ENCODE results near the gene KIAA0753.
"Not testable (repeated sequence)": the region's sequence is repeated elsewhere in the genome, so short reads cannot be mapped to it uniquely, and the experiment has no call there.

KIAA0753 gene

GRCh38 chr17:6596081-6596480 lies 44.4 kb downstream of the KIAA0753 start:
- DNase-seq, result no peak

GRCh38 chr17:6593371-6593770 lies 47.1 kb downstream of the KIAA0753 start:
- not testable (repeated sequence) for DNase-seq

- no peak for DNase-seq
These were observed 48.3 kb downstream of the KIAA0753 start for GRCh38 chr17:6592173-6592572.

GRCh38 chr17:6591599-6592158 lies 48.8 kb downstream of the KIAA0753 start:
- no peak for DNase-seq

GRCh38 chr17:6589266-6589946 lies 51.1 kb downstream of the KIAA0753 start:
- no peak for DNase-seq

- no peak for DNase-seq
These were observed 52.3 kb downstream of the KIAA0753 start for GRCh38 chr17:6588165-6588564.

- no peak for DNase-seq
These were observed 53.2 kb downstream of the KIAA0753 start for GRCh38 chr17:6587310-6587709.

GRCh38 chr17:6583411-6583810 lies 57.1 kb downstream of the KIAA0753 start:
- DNase-seq, result no peak

- no peak for DNase-seq
These were observed 59.9 kb downstream of the KIAA0753 start for GRCh38 chr17:6580625-6581024.

- DNase-seq, result no peak
These were observed 62.0 kb downstream of the KIAA0753 start for GRCh38 chr17:6578491-6578890.

GRCh38 chr17:6577686-6578263 lies 62.7 kb downstream of the KIAA0753 start:
- no peak for DNase-seq

- DNase-seq, result no peak
These were observed 64.3 kb downstream of the KIAA0753 start for GRCh38 chr17:6576038-6576785.

GRCh38 chr17:6575596-6575988 lies 64.9 kb downstream of the KIAA0753 start:
- no peak for DNase-seq

GRCh38 chr17:6574687-6575595 lies 65.6 kb downstream of the KIAA0753 start:
- DNase-seq, result peak; percentile 52

GRCh38 chr17:6573982-6574686 lies 66.4 kb downstream of the KIAA0753 start:
- DNase-seq, result no peak

- not testable (repeated sequence) for DNase-seq
These were observed 67.0 kb downstream of the KIAA0753 start for GRCh38 chr17:6573495-6573894.

- DNase-seq, result no peak
These were observed 67.5 kb downstream of the KIAA0753 start for GRCh38 chr17:6572972-6573370.

- DNase-seq, result no peak
These were observed 69.1 kb downstream of the KIAA0753 start for GRCh38 chr17:6571452-6571781.

- DNase-seq, result no peak
These were observed 69.6 kb downstream of the KIAA0753 start for GRCh38 chr17:6570731-6571451.

- no peak for DNase-seq
These were observed 70.9 kb downstream of the KIAA0753 start for GRCh38 chr17:6569370-6570285.

Measured in stimulated activated CD4-positive, alpha-beta T cell treated with anti-CD3 and anti-CD28 coated beads, Interleukin-1b, Interleukin-23, amount 100 ng/mL, for 48 hours (primary cell).